NCI-H1092 treated with DMSO at 0.1 percent for 48 hours (cell line): ENCODE results near the gene CNDP2.
"Not testable (repeated sequence)": the region's sequence is repeated elsewhere in the genome, so short reads cannot be mapped to it uniquely, and the experiment has no call there.

Experiments used
- DNase-seq: peaks from one replicate; lab custom pipeline; 2025; lab: John Stamatoyannopoulos, UW

The CNDP2 gene

DNA sequence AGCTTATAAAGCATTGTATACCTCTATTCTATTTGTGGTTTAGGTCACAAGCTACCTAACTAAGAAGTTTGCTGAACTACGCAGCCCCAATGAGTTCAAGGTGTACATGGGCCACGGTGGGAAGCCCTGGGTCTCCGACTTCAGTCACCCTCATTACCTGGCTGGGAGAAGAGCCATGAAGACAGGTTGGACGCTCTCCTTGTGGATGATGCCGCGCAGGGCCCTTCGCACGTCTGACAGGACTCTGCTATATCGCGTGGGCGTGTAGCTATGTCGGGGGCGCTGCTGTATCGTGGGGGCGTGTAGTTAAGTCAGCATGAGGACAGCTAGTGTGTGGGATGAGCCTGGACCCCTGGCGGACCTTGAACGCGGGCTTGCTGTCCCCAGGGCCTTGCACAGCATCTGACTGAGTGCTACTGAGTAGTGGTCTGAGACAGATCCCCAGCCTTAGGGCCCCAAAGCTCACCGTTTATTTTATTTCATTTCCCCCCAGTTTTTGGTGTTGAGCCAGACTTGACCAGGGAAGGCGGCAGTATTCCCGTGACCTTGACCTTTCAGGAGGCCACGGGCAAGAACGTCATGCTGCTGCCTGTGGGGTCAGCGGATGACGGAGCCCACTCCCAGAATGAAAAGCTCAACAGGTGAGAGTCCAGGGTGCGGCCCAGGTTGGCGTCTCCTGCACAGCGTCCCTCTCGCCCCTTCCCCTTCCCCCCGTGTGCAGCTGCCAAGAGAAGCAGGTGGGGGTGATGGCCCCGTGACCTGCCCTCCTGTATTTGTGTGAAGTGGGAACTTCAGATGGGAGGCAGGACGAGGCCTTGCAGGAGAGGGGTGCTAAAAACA lies 22.5 kb downstream of the CNDP2 start:
- DNase-seq = no peak

DNA sequence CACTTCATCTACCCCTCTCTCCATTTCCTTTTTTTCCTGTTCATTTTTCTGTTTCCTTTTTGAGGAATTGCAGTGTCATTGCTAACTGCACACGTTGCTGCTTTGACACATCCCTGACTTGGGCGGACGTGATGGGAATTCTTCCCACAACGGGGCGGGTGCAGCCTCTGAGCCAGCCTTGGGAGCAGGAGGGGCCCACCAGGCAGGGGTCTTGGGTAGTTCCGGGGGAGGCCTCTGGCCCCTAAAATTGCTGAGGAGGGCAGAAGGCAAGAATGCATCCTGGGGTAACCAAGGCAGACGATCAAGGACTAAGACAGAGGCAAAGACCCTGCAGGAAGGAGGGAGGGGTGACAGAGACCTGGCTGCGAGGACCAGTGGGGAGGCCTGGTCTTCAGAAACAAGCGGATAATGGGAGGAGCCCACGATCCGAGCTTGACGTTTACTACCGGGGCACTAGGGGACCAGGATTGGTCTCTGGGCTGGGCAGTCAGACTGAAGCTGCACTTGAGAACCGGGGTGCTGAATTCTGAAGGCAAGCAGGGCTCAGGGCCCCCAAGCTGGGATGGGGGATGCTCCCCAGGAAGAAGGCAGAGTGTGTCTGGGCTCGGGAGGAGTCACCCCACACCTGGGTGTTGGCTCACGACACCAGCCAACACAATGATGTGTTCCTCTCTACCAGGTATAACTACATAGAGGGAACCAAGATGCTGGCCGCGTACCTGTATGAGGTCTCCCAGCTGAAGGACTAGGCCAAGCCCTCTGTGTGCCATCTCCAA lies 23.3 kb downstream of the CNDP2 start:
- DNase-seq = no peak

DNA sequence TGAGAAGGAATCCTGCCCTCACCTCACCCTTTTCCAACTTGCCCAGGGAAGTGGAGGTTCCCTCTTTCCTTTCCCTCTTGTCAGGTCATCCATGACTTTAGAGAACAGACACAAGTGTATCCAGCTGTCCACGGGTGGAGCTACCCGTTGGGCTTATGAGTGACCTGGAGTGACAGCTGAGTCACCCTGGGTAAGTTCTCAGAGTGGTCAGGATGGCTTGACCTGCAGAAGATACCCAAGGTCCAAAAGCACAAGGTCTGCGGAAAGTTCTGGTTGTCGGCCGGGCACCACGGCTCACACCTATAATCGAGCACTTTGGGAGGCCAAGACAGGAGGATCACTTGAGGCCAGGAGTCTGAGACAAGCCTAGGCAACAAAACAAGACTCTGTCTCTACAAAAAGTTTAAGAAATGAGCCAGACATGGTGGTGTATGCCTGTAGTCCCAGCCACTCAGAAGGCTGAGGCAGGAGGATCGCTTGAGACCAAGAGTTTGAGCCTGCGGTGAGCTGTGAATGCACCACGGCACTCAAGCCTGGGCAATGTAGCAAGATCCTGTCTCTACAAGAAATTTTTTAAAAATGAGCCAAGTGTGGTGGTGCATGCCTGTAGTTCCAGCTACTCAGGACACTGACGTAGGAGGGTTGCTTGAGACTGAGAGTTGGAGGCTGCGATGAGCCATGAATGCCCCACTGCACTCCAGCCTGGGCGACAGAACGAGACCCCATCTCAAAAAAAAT lies 24.1 kb downstream of the CNDP2 start:
- DNase-seq = no peak

DNA sequence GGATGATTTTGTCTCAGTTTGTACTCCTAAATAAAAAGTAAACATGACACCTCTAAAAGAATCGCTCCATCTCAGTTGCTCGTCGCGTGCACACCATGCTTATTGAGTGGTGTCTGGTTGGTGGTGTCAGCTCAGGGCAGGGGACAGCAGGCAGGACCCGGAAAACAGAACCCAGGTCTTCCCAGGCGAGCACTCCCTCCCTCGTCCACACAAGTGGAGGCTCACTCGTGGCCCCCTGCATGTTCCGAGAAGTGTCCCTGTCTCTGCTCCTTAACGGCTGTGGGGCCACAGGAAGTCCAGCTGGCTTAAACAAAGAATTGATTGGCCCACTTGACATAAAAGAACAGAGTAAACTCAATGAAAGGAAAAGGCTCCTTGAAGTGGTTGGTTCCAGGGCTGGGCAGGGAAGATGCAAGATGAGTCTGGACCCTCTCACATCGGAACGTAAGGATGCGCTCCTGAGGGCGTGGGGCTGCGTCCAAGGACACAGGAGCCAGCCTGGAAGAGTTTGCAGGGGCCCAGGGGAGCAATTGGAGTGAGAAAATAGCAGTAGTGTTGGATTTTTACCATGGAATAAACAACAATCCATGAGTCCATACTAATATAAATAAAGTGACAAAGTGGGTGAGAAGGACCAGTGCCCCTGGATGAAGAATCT lies 25.0 kb downstream of the CNDP2 start:
- DNase-seq = no peak

DNA sequence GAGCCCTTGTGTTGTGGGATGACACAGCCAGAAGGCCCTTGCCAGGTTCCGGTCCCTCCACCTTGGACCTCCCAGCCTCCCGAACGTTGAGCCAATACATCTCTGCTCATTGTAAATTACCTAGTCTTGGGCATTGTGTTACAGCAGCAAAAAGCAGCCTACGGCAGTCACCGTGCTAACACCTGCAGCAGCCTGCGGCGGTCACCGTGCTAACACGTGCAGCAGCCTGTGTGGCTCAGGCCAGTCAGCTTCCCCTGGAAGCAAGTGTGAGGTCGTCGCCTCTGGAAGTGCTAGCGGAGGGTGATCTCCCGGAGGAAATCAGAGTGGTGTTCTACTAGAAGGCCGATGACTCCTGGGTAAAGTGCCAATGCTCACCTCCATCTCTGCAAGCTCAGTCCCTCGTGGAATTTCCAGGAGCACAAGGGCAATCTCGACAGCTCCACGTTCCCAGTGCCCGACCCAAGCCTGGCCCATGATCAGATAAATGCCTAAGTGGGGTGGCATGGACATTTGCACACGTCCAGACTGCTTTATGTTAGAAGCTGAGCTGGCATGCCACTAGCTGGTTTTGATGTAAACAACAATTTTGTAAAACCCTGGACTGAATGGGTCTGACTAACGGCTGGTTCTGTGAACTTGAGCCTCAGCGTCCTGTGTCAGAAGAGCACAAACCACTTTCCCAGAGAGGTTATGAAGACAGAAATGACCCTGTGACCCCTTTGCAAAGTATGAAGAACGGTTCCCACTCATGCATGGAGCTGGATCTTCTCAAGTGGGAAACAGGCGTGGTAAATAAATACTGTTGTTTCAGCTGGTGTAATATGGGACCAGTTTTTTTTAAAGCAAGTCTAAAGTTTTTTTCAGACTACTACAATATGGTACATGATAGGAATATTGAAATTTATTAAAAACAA lies 26.7 kb downstream of the CNDP2 start:
- peak; percentile 17 for DNase-seq

DNA sequence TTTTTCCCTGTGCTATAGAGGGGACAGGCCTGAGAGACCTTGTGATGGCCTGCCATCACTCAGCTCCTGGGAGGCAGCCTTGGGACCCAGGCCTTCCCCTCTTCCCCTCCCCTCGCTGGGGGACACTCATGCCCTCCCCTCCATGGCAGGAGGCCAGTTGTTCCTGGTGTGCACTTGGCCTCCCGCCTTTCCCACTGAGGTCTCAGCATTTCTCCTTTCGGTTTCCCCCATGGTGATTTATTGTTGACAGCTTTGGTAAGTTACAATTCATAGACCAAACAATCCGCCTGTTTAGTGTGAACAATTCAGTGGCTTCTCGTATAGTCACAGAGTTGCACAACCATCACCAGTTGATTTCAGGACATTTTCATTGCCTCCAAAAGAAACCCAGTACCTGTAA lies 27.9 kb downstream of the CNDP2 start:
- peak; percentile 34 for DNase-seq

DNA sequence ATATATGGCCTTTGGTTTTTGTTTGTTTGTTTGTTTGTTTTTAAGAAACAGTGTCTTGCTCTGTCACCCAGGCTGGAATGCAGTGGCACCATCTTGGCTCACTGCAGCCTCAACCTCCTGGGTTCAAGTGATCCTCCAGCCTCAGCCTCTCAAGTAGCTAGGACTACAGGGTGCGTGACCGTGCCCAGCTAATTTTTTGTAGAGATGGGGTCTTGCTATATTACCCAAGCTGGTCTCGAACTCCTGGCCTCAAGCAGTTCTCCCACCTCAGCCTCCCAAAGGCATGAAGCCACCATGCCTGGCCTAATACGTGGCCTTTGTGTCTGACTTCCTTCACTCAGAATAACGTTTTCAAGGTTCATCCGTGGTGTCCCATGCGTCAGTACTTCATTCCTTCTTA lies 28.8 kb downstream of the CNDP2 start:
- DNase-seq = not testable (repeated sequence)

DNA sequence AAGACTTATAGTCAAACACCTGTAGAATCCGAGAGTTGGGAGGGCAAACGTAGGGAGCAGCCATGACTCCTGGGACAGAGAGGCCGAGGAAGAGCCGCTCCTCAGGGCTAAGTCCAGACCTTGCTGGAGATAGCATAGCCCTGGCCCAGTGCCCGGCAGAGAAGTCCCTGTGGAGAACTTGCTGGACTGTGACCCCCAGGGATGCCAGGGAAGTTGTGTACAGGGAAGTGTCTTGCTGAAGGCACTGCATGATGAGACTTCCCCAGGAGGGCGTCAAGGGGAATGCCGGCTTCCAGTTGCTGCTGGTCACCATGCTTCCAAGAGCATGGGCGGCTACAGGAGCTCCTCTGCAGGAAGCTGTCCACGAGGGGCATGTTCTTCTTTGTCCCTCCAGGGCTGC lies 29.6 kb downstream of the CNDP2 start:
- no peak for DNase-seq

DNA sequence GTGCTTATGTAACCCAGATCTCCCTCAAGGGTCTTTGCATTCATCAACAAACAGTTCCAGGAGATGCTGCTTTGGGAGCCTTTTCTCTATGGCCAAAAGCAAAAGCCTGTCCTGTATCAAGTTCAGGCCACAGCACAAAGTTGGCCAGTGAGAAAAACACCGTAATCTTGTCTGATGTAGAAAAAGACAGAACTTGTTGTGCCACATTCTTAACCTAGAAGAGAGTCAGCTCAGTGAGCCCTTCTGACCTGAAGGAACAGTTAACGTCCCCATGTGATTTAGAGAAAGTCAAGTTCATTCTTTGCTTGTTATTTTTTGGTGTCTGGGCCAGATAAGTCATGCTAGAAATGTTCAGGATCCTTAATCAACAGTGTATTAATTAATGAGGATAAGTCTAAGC lies 30.3 kb downstream of the CNDP2 start:
- no peak for DNase-seq

DNA sequence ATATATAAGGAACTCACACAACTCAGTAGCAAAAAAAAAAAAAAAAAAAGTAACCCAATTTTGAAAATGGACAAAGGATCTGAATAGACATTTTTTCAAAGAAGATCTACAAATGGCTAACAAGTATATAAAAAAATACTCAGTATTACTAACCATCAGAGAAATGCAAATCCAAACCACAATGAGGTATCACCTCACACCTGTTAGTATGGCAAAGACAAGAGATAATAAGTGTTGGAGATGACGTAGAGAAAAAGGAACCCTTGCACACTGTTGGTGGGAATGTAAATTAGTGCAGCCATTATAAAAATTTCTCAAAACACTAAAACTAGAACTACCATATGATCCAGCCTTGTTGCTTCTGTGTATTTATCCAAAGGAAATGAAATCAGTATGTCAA lies 32.3 kb downstream of the CNDP2 start:
- no peak for DNase-seq

DNA sequence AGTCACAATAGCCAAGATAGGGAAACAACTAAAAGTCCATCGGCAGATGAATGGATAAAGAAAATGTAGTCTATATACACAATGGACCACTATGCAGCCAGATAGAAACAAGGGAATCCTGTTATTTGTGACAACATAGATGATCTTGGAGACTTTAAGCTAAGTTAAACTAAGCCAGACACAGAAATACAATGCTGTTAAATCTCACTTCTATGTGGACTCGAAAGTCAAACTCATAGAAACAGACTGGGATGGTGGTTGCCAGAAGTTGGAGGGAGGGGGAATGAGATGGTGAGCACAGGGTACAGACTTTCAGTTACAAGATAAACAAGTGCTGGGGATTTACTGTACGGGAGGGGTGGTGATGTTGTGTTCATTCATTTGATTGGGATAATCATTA lies 32.8 kb downstream of the CNDP2 start:
- no peak for DNase-seq

DNA sequence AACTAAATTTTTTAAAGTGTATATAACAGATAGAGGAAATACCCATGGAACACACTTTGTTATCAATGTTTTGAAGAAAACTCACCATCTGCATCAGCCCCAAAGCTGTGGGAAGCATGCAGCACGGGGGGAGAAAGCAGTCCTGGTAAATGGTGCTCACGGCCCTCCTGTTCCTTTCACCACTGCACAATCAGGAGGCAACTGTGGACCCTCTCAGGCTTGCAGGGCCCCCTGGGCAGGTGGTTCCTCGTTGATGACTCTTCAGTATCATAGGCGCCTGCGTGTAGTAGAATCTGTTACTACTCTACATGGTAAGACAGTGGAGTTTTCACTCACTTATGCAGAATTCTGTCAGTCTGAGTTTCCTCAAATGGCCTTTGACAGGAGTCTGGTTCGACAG lies 33.2 kb downstream of the CNDP2 start:
- no peak for DNase-seq

DNA sequence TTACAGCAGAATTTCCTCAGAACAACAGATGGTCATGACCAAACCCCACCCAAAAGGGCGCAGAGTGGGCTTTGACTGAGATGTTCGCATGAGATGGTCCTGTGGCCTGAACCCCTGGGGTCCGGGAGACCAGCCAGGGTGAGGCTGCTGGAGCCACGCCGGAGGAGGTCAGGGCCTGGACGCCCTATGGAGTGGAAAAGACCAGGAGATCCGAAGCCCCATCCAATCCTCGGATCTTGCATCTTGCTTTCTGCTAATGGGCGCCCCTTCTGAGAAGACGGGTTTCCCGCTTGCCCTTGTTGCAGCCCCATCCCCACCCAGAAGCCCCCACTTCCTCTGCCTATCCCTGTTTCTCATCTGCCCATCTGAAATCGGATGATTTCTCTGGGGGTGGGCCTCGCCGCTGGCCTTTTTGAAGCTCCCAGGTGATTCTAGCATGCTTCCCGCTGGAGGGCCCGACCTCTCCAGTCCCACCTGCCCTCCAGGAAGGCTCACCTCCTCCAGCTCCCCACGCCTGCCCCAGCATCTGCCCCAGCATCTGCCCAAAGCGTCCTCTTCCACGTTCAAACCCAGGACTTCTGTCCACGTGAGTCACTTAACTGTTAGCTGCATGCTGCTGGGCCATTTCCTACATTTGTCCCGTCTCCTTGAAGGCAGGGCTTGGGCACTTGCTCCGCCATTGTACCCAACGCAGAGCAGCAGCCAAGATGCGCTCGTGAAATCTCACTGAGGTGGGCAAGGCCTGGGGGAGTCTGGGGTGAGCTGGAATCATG lies 33.8 kb downstream of the CNDP2 start:
- DNase-seq = no peak

DNA sequence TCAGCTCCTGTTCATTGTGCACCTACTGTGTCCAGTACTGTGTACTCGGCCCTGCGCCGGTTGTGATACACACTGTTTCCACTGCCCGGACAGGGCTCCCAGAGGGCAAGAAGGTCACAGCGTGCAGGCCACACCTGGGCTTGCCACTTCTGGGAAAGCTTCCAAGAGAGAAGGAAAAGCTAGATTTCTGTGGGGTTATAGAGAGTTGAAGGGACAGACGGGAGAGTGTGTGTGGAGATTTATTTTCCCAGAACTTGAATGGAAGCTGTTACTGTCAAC lies 34.4 kb downstream of the CNDP2 start:
- no peak for DNase-seq

DNA sequence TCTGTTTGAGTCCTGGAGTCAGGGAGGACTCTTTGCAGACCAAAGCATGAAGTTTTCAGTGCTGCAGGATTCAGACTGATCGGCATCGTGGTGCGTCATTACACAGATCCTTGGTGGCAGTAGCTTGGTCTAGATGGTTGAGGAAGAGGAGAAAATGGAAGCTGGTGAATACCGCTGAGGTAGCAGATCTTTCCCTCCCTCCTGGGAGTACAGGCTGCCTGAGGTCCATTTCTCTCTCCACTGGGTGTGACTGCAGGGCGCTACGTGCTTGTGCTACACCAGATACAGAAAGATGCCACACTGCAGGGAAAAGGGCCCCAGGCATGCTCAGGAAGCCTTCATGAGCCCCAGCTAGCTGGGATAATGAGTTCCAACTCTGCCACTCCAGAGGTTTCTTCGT lies 34.9 kb downstream of the CNDP2 start:
- DNase-seq = no peak

DNA sequence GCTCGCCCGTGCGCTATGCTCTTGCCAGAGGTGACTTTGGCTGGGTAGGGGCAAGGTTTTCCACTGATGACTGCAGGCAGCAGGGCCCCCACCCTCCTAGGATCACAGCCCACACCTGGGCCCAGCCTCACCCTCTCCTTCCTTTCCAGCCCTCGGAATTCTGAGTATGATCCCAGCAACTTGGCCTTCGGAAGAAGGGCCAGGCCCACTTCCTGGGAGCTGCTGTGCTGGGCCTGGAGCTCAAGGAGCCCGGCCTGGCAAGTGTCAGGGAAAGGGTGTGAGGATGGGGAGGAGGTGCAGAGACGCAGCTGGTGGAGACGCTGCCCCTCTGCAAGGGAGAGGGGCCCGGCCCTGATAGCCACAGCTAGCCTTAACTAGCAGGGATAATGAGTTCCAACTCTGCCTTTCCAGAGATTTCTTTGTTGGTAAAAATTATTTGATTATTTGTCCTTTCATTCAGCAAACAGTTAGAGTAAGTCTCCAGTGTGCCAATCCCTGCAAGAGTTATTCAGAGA lies 36.4 kb downstream of the CNDP2 start:
- no peak for DNase-seq

DNA sequence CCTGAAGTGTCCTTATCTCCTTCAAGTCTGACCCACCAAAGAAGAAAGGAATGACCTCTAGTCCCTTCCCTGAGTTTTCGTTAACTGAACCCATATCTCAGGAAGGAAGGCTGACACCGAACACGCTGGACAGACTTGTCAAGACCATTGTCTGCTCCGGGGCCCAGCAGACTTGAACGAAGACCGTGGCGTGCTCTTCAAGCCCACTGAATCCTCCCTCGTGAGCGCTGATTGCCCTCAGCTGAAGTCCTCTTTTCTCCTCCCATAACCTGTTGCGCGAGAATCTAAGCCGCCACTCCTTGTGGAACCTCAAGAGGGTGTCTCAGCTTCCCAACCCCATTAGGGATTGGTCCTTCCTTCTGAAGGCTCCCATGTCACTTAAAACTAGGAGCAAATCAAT lies 37.5 kb downstream of the CNDP2 start:
- no peak for DNase-seq

DNA sequence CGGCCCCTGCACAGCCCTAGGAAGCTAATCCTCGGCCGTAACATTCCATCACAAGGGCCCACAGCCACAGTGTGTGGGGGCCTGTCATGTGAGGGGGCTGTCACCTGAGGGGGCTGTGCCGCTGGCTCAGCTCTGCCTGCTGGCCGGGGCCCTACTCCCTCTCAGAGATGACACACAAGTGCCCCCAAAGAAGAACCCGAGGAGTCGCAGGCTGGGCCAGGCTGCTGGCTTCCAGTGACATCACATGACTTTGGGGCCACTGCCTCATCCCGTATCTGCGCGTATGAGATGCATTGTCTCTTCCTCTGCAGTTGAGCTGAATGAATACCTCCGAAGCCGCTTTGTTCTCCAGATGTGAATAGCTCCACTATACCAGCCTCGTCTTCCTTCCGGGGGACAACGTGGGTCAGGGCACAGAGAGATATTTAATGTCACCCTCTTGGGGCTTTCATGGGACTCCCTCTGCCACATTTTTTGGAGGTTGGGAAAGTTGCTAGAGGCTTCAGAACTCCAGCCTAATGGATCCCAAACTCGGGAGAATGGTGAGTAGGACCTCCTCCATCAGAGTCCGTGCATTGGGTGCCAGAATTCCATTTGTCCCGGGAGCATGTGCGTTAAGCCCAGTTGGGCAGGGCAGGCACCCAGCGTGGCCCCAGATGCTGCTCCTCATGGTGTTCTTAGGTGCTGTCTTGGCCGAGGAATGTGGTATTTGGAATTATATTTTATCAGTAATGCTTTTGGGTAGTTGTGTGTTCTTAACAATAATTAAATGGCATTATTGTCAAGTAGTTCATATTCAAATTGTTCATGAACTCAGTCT lies 38.2 kb downstream of the CNDP2 start, which contains the start of gene CNDP1:
CNDP1 (plus strand) TSS at position 351 of the 820 bp plus-strand sequence; CDS start at position 519, 168 bp downstream.
- DNase-seq = no peak

DNA sequence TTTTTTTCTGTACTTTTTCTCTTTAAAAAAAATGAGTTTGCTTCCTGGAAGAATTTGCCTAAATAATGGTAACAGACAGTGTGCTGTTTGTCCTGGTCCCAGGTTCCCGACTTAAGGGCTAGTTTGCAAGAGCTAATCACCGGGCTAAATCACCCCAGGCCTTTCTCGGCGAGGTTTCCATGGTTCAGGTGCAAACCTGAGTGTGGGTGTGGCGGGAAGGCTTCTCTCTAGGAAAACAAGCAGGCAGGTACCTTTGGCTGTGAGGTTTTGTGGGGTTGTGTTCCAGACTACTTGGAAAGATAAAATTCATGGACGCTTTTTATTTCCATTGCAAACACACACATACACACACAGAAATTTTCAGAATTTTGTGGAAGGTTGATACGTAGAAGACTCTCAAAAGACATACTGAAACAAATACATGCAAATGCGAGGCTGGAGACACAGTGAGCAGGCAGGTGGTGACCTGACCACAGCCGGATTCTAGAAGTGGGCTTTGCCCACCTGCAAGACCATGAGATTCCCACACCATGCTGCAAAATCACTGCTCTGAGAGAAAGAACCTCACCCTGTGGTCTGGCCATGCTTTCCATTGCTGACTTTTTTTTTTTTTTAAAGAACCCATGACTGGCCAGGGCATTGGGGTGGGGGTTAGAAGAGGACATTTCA lies 39.0 kb downstream of the CNDP2 start:
- DNase-seq = no peak
